ENCODE data around the gene SKOR1.
A peak's percentile ranks its signal among the peaks of the same experiment; 100 is the strongest.

Gene SKOR1

GRCh38 chr15:67779549-67780111 lies 45.7 kb upstream of the SKOR1 start:
- Histone ChIP-seq H3K27me3 (ENCODE audit: insufficient read depth, poor library complexity, severe bottlenecking) (no peaks in the 10 kb centered on the region), H3K4me3 (replicated peaks; ENCODE audit: insufficient read depth, low read length) (no peak overlapping the region), H3K27ac (replicated peaks) (peak overlapping the region; percentile 88)
- DNase-seq (ENCODE audit: low read depth in 1 of 2, low spot score in 1 of 2) = peak; percentile 80 to 81
- TF ChIP-seq POLR2AphosphoS5 (IDR thresholded peaks at IDR 0.05; ENCODE audit: low read depth) = no peak
- TF ChIP-seq SPI1 (IDR thresholded peaks at IDR 0.05; ENCODE audit: borderline replicate concordance, low read depth) = no peak
- no peak for TF ChIP-seq CTCF (IDR thresholded peaks at IDR 0.05; ENCODE audit: insufficient read depth, low read length)
- TF ChIP-seq REST (IDR thresholded peaks at IDR 0.05; ENCODE audit: insufficient replicate concordance, low read depth) = no peak
- TF ChIP-seq GABPA (IDR thresholded peaks at IDR 0.05; ENCODE audit: low read depth) = no peak

- TF ChIP-seq CTCF (IDR thresholded peaks at IDR 0.05; ENCODE audit: insufficient read depth, low read length) = no peak
- no peak for TF ChIP-seq SPI1 (IDR thresholded peaks at IDR 0.05; ENCODE audit: borderline replicate concordance, low read depth)
- TF ChIP-seq GABPA (IDR thresholded peaks at IDR 0.05; ENCODE audit: low read depth) = no peak
- no peak for TF ChIP-seq POLR2AphosphoS5 (IDR thresholded peaks at IDR 0.05; ENCODE audit: low read depth)
- no peak for TF ChIP-seq REST (IDR thresholded peaks at IDR 0.05; ENCODE audit: insufficient replicate concordance, low read depth)
- DNase-seq (ENCODE audit: low read depth in 1 of 2, low spot score in 1 of 2) = no peak
- H3K27me3 ChIP-seq (ENCODE audit: insufficient read depth, poor library complexity, severe bottlenecking) = no peaks in the 10 kb centered on the region
- H3K4me3 ChIP-seq (replicated peaks; ENCODE audit: insufficient read depth, low read length) = no peak overlapping the region
- peak overlapping the region; percentile 88 for H3K27ac ChIP-seq (replicated peaks)
Measured at GRCh38 chr15:67781061-67781460, 44.2 kb upstream of the SKOR1 start.

- TF ChIP-seq CTCF (IDR thresholded peaks at IDR 0.05; ENCODE audit: insufficient read depth, low read length) (no peak), POLR2AphosphoS5 (IDR thresholded peaks at IDR 0.05; ENCODE audit: low read depth) (no peak), REST (IDR thresholded peaks at IDR 0.05; ENCODE audit: insufficient replicate concordance, low read depth) (no peak), SPI1 (IDR thresholded peaks at IDR 0.05; ENCODE audit: borderline replicate concordance, low read depth) (no peak), GABPA (IDR thresholded peaks at IDR 0.05; ENCODE audit: low read depth) (no peak)
- Histone ChIP-seq H3K4me3 (replicated peaks; ENCODE audit: insufficient read depth, low read length) (no peak overlapping the region), H3K27me3 (ENCODE audit: insufficient read depth, poor library complexity, severe bottlenecking) (no peaks in the 10 kb centered on the region), H3K27ac (replicated peaks) (peak overlapping the region; percentile 88)
- DNase-seq (ENCODE audit: low read depth in 1 of 2, low spot score in 1 of 2) = no peak
Measured at GRCh38 chr15:67781907-67782690, 43.2 kb upstream of the SKOR1 start.
